DMS 273 (cell line): ENCODE results near the gene TBXAS1.
A peak's percentile ranks its signal among the peaks of the same experiment; 100 is the strongest.

Experiments used
- DNase-seq: peaks from one replicate; lab custom pipeline; 2025; ENCODE audit not compliant: unreplicated experiment; lab: John Stamatoyannopoulos, UW

TBXAS1 gene

DNA sequence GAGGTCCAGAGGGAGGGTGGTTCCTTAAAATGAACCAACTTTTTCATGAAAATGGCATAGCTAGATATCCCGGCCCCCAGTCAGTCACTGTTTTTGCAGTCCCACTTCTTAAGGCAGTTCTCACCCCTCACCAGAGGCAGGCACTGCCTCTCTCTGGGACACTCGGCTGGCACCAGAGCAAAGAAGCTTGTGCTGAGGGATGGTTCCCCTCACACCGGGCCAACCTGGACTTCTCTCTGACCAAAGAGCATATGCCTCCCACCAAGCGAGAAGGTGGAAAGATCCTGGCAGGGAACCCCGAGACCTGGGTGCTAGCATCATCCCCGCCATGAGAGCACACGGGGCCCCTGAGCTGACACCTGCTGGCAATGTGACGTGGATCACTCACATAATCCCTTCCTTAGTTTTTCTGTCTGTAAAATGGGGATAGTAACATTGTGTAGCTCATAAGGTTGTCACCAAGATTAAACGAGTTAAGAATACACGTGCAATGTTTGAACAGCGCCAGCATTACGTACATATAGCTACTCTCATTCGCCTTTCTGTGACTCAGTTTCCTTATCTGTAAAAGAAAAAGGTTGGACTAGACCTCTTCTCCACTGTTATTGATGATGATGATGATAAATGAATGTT, 145.2 kb downstream of the TBXAS1 start:
- no peak for DNase-seq

DNA sequence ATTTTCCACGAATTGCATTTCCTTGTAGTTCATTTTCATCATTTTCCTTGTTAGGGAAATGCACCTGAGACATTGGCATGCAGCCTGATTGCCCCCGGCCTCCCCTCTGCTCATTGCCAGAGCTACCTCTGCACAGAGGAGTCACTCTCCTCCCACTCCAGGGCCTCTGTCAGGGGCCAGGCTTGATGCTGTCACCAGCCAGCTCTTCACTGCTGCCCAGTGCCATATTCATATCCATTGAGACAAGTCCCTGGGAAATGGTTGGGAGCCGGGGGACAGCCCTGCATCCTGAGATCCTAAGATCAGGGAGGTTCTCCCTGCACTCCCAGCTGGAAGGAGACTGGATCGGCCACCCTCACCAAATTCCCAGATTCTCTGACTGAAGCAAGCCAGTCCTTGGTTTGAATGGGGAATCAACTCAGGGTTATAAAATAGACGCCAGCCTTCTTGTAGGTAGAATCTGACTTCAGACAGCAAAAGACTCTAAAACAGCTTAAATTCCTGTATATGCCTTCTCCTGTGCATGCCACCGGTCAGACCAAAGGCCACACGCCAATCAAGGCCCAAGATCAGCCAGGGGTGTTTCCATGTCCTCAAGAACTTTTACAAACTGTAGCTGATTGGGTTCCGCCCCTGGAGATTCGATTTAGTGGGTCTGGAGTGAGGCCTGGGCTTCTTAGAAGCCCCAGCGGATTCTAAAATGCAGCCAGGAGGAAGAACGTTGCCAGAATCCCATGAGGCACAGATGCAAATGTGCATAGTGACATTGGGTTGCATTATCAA, 147.2 kb downstream of the TBXAS1 start:
- DNase-seq, result no peak

DNA sequence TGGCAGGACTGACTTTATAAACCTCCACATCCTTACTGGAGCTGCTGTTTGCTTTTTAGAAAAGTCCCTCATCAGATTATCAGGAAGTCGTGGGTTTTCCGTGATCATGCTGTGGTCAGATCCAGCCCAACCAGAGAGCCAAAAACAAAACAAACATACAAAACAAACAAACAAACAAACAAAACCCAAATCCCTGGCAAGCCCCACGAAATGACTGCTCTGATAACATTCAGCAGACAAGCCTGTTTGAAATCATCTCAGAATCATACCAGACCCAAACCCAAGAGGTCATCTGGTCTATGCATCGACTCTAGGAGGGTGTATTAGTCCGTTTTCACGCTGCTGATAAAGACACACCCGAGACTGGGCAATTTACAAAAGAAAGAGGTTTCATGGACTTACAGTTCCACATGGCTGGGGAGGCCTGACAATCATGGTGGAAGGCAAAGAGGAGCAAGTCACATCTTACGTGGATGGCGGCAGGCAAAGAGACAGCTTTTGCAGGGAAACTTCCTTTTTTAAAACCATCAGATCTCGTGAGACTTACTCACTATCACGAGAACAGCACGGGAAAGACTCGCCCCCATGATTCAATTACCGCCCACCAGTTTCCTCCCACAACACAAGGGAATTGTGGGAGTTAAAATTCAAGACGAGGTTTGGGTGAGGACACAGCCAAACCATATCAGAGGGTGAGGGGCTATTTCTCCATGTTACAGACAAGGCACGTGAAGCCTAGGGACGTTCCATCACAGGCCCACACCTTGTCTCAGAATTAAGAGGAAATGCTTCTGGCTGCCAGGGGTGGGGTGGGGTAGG, 148.0 kb downstream of the TBXAS1 start:
- DNase-seq, result no peak

DNA sequence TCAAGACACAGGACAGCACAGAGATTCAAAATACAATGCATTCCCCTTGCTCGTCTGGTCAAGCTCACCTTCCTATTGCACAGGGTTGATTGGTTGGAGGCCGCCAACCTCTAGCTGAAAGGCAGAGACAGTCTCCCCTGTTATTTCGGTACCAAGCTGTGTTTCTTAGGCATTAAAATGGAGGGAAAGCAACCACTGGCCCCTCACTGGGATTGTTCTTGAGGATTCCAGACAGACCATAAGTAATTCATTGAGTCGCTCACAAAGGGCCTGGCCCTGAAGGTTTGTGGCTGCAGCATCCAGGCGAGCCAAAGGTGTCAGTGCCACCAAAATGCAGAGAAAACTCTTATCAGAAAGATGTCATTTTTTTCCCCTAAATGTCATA, 152.4 kb downstream of the TBXAS1 start:
- DNase-seq, result no peak

DNA sequence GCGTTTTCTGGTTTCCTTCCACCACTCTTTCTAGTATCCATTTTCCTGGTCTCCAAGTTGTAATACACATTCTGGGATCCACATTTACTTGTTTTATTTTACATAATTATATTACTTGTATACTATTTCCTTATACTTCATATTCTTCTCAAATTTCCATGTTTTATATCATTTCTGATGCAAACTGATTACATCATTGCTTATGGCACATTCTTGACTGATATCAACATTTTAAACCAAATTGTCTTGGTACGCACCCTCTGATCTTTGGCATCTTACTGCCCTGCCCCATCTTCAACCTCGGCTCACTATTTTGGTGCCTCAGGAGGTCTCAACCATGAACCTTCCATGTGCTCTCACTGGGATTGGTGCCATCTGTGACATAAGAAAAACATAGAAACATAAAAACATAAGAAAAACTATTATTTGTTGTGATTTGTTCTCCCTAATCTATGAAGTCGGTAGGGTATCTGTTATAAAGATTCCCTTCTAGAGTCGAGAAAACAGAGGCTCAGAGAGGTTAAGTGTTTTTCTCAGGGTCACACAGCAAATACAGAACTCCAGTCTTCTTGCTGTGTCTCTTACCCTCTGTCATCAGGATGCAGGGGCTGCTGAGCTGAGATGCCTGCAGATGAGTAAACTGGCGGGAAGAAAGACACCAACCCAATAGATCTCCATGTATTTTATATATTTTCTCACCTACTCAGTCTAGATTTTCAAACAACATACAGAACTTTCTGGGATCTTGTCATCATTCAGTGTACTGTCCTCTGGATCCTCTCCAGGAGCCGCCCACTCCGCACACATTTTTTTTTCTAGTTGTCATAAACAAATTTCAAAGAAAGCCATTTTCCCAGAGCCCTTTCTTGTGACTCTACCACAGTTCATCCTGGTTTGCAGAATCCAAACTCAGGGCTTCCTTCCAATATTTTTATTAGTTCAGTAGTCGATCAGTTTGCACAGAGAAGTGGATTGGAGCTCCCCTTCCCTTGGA, 154.2 kb downstream of the TBXAS1 start:
- DNase-seq, result no peak

DNA sequence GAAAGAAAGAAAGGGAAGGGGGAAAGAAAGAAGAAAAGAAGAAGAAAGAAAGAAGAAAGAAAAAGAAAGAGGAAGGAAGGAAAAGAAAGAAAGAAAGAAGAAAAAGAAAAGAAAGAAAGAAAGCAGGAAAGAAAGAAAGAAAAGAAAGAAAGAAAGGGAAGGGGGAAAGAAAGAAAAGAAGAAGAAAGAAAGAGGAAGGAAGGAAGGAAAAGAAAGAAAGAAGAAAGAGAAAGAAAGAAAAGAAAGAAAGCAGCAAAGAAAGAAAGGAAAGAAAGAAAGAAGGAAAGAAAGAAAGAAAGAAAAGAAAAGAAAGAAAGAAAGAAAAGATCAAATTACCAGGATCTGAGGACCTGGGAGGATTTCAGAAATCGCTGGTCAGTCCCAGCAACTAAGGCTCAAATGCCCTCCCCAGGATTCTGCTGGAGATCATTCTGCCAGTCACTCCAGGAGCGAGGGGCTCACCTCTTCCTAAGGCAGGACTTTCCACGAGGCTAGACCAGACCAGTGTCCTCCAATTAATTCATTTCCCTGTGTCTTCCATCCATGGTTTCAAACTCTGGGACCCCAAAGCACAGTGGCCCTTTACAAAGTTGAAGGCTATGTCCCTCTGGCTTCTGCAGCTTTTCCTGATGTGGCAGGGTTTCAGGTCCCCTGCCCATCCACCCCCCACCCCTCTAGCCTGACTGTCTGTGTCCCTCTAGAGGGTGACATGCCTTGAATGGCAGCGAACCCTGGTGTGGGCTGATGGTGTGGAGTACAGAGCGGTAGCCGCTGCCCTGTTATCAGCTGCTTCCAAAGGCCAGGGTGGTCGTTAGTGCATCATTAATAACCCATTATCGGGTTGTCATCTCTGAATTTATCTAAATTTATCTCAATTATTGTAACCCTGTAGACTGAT, 155.8 kb downstream of the TBXAS1 start:
- DNase-seq, result no peak

DNA sequence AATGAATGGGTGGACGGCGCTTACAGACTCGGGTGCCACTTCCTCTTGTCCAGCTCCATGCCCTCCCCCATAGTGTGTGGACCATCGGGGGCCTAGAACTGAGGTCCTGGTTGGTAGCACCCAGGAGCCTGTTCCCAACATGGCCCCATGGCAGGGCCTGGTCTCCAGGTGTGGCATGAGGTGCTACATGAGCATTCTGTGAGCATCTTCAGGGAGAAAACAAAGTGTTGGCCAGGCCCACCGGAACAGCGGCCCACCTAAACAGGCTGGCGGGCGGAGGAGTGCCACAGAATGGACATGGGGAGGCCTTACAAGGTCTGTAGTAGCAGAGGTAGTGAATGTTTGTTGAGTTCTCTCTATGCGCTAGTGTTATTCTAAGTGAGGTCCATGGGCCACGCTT, 156.7 kb downstream of the TBXAS1 start:
- DNase-seq, result no peak

DNA sequence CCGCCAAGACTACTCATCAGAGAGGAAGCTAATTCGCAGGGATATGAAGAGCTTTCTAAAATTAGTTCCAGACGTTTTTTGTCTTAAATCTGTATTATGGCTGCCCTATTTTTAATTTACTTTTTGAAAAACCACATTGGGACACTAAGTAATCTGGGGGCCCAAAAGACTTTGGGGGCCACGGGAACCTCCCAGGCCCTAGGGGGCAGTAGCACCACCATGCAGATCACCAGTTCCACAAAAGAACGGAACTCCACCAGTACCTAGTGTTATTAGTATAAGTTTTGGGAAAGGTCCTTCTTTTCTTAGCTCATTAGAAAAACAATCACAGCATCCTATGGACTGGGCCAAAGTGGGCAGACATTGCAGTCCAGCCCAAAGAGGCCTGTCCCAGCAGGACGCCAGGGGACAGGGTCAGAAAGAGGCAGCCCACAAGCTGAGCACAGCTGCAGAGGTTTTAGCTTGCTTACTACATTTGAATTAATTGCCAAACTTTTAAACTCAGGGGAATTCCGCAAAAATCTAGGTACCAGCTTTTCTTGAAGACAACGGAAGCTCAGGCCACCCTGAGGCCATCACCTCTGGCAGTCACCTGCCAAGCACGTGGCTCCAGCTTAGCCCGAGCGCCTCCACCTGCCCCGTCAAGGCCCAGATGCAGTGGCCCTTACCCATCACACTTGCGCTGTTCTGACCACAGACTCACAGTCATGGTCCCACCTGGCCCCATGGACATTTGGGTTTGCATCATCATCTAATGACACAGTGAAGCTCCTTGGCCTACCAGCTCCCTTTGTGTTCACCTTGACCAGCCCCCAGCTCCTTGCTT, 158.8 kb downstream of the TBXAS1 start:
- DNase-seq, result no peak

DNA sequence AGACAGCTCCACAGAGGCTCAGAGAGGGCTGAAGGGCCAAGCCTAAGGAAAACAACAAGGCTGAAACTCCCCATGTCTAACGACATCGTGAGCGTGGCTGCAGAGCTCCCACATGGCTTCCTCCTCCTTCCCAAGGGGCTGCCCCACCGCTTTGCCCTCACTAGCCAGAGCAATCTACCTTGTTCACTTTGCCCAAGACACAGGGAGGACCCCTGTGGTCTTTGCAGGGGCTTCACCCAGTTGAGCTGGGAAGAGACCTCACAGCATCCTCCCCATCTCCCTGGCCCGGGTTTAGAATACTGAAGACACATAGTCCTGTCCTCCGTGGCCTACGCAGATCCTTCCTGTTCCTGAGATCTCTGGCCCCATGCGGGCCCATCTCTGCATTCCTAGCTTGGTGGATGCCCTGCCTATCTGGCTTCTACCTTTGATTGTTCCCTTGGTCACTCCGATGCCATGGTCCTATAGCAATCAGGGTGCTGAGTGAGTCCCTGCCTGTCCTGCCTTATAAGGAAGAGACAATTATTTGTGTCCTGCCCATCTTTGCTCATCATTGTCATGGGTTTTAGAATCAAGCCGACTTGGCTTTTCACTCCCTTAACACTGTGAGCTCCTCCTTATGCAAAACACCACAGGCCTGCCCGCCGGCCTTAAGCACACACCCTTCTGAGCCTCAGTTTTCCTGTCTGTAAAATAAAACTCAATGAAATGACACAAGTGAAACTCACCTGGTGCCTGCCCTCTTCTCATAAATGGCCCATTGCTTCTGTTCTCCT, 160.5 kb downstream of the TBXAS1 start:
- DNase-seq, result no peak

DNA sequence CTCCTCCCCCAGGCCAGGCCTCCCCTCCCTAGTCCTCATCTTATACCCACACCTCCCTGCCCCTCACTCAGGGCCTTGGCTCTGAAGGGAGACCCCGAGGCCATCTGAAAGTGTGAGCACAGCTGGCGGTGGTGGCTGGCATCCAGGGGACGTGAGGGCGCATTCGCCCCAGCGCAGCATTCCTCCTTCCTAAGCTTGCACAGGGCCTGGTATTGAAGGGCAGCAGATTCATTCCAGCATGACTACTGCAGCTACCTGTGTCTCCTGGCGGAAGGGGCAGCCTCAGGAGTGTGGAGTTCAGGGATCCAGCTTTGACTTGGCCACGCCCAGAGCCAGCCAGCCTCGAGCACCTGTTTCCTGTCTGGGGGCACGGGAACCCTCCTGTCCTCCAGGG, 161.1 kb downstream of the TBXAS1 start:
- no peak for DNase-seq

DNA sequence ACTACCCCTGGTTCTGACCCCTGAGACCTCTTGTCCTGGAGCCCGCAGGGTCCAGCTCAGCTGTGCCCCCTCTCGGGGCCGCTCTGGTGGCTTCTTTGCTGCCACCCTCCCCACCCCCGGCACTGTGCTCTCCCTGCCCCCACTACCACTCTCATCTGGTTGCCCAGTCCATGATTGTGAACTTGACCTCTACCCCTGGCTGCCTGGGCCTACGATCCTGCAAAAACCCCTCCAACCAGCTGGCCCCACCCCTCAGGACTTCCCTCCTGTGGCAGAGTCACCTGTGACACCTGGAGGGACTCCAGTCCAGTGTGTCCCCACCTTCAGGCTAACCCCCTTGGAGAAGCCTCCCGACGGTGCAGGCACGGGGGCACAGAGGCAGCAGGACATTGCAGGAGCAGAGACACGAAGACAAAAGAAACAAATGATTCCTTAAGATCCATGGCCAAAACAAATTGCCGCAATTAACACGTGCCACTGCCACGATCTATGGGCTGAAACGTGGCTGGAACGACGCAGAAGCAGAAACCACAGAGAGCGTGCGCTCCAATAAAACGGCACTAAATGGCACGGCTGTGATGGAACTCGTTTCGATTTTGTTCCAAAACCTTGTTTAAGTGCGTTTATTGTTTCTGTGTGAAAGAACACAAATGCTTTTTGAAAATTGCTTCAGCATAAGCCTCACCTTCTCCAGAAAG, 161.7 kb downstream of the TBXAS1 start:
- DNase-seq, result no peak

DNA sequence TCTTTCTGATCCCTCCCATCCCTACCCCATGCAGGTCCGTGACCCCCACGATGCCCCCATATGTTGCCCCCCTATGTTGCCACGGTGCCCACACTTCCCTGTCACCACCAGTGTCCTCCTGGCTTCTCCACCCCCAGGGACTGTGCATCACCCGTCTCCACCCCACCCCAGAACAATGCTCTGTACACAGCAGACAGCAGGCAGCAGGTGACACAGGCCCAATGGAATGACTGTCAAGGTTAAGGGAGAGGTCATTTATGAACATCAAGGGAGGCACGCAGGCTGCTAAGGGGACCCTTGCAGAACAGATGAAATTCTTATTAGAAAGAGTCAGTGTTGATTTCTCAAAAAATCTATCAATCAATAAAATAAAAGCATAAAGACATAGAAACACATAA, 162.2 kb downstream of the TBXAS1 start:
- no peak for DNase-seq

DNA sequence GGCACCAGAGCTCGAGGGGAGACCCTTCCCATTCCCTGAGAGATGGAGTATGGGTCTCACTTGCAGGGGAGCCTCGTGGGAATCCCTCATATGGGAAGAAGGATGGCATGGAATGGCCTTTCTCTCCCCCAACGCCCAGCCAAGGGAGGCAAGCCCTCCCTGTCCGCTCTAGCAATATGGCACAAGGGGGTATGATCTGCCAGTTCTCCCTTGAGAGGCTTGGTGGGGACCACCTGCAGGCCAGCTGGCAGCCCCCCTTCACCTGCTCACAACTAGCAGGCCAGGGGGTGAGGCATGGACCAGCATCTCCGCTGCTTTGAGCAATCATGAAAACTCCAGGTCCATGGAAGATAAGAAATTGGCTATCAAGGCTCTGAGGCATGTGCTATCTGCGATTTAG, 162.8 kb downstream of the TBXAS1 start:
- DNase-seq, result no peak

DNA sequence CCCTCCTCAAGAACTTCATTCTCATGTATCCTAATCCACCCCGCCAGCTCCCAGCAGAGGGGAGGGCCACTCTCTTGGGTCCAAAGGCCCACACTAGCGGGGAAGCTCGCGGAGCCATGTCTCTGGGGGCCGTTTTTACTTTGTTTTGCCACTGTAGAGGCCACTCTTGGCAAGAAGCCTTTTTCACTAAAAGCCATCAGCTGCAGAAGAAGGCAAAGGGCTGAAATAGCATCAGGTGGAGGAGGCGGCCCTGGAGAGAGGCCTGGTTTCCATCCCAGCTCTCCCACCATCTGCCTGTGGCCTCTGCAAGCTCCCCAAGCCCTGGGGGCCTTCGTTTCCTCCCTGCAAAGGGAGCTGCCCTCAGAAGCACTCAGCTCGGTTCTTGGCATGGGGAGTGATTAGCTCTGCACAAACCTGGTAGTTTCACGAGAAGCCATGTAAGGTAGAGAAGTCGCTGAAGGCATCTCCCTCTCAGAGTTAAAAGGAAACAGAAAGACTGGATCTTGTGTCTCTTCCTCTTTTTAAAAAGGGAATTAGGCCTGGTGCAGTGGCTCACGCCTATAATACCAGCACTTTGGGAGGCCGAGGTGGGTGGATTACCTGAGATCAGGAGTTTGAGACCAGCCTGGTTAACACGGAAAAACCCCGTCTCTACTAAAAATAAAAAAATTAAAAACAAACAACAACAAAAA, 163.4 kb downstream of the TBXAS1 start:
- peak; percentile 62 for DNase-seq

DNA sequence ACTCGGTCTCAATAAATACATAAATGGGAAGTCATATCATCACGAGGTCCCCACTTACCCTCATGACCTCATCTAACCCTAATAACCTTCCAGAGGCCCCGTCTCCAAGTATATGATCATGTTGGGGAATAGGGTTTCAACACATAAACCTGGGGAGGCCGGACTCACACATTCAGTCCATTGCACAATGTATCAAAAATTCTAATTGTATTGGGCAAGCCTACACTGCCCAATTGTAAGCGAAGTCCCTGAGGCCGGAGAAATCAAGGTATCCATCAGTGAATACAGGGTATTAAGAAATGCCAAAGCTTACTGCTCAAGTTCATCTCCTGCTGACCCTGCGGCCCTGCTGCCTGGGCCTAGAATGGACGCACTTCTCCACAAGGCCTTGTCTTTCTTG, 164.1 kb downstream of the TBXAS1 start:
- DNase-seq, result no peak

DNA sequence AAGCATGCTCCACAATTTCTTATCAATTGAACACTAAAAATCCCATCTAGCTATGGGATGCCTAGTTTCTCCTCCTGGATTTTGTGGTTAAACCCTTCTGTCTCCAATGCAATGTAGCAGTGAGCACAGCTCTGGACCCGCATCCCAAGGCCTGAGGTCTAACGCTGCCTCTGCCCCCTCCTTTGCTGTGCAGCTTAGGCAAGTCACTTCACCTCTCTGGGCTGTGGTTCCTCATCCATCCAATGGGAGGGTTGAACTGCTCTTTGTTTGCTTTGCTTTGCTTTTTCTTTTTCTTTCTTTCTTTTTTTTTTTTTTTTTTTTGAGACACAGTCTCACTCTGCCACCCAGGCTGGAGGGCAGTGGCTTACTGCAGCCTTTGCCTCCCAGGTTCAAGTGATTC, 164.5 kb downstream of the TBXAS1 start:
- DNase-seq, result no peak

DNA sequence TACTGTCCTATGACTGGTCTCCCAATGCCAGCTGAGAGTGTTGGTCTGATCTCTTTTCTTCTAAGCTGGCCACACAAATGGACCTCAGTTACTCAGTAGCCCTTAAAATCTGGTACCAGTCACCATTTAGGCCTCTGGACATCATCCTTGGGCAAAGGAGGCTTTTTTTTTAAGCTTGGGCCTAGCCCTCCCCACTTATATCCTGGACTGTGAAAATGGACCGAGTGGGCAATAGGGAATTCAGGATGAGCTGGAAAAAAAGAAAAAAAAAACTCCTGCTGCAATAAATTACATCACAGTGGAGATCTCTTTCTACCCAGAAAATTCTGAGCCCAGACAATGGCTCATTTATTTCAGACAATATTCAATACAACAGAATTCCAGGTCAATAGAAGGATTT, 165.3 kb downstream of the TBXAS1 start:
- no peak for DNase-seq
